HG03457 (cell line): Measurements from ENCODE around the gene HKDC1.
A peak's percentile ranks its signal among the peaks of the same experiment; 100 is the strongest.
"Not testable (repeated sequence)": the region's sequence is repeated elsewhere in the genome, so short reads cannot be mapped to it uniquely, and the experiment has no call there.

Experiments used
- ATAC-seq: cut with Tn5 transposase; IDR thresholded peaks from one replicate; pipeline ENCODE4 v1.9.1; 2021; ENCODE audit warnings: moderate number of reproducible peaks; ENCODE audit not compliant: unreplicated experiment

Gene HKDC1

GRCh38 chr10:69220041-69220451 is at the start of gene HKDC1:
Gene HKDC1, plus strand, starts transcription at chr10:69220332. Its CDS starts 104 bp downstream, at chr10:69220436.
- no peak for ATAC-seq

- ATAC-seq: no peak
Measured at GRCh38 chr10:69172241-69172982, 47.7 kb upstream of the HKDC1 start.

- ATAC-seq: not testable (repeated sequence)
Measured at GRCh38 chr10:69175326-69175725, 44.8 kb upstream of the HKDC1 start.

- ATAC-seq: no peak
Measured at GRCh38 chr10:69176823-69177222, 43.3 kb upstream of the HKDC1 start.

GRCh38 chr10:69179089-69179742 is 40.9 kb upstream of the HKDC1 start:
- ATAC-seq: peak; percentile 15

GRCh38 chr10:69179743-69180524 is 40.2 kb upstream of the HKDC1 start, which contains the start of gene SUPV3L1:
Gene SUPV3L1, plus strand, starts transcription at chr10:69180234. Its CDS starts 58 bp downstream, at chr10:69180292.
- peak; percentile 76 for ATAC-seq

- ATAC-seq: no peak
Measured at GRCh38 chr10:69180525-69181204, 39.5 kb upstream of the HKDC1 start.

- no peak for ATAC-seq
Measured at GRCh38 chr10:69181433-69181832, 38.7 kb upstream of the HKDC1 start.

- ATAC-seq: no peak
Measured at GRCh38 chr10:69182005-69182404, 38.1 kb upstream of the HKDC1 start.

GRCh38 chr10:69186524-69186923 is 33.6 kb upstream of the HKDC1 start:
- ATAC-seq: no peak

GRCh38 chr10:69201045-69201444 is 19.1 kb upstream of the HKDC1 start:
- ATAC-seq: no peak

- ATAC-seq: no peak
Measured at GRCh38 chr10:69202332-69202731, 17.8 kb upstream of the HKDC1 start.

- ATAC-seq: no peak
Measured at GRCh38 chr10:69208761-69209160, 11.4 kb upstream of the HKDC1 start.

- no peak for ATAC-seq
Measured at GRCh38 chr10:69209787-69210484, 10.2 kb upstream of the HKDC1 start.

- ATAC-seq: no peak
Measured at GRCh38 chr10:69211104-69211503, 9.0 kb upstream of the HKDC1 start.

GRCh38 chr10:69211524-69211923 is 8.6 kb upstream of the HKDC1 start:
- no peak for ATAC-seq

- no peak for ATAC-seq
Measured at GRCh38 chr10:69213591-69214311, 6.4 kb upstream of the HKDC1 start.

- ATAC-seq: no peak
Measured at GRCh38 chr10:69214666-69215131, 5.4 kb upstream of the HKDC1 start.

- no peak for ATAC-seq
Measured at GRCh38 chr10:69215405-69216171, 4.5 kb upstream of the HKDC1 start.
